Psoas muscle (tissue), 8 donors: ENCODE measurements around the gene ANGEL2. TPM values are rescaled to one million over a fixed set of nuclear protein-coding genes. Genes with fewer than 3 reads are reported as not detected.

Experiments used
- ATAC-seq, 4 donors: fragments of 200-7000 bp; cut with Tn5 transposase; one replicate each; pipeline ENCODE4 v1.9.1; 2020; ENCODE audit warnings: moderate library complexity in 3 of 4, mild to moderate bottlenecking in 2 of 4
- DNase-seq, 2 donors: peaks; one replicate each; pipeline ENCODE4 v3.0.0-alpha.2; 2020
- H3K27ac ChIP-seq: fragments of 200-600 bp; one replicate; pipeline ENCODE4 v1.8.0; 2022
- H3K27me3 ChIP-seq, 3 donors: fragments of 200-600 bp in 1 of 3; one replicate each; pipeline versions ENCODE4 v1.6.1 to v1.8.0; 2013 to 2022; ENCODE audit warnings: low read length in 2 of 3, mild to moderate bottlenecking in 2 of 3, moderate library complexity in 1 of 3; ENCODE audit not compliant: insufficient read depth in 3 of 3
- H3K36me3 ChIP-seq, 2 donors: fragments of 200-600 bp in 1 of 2; one replicate each; pipeline versions ENCODE4 v1.6.1 to v1.8.0; 2013 to 2022; ENCODE audit warnings: low read depth in 1 of 2, mild to moderate bottlenecking in 1 of 2, moderate library complexity in 1 of 2; ENCODE audit not compliant: insufficient read depth in 1 of 2
- H3K4me1 ChIP-seq: fragments of 200-600 bp; one replicate; pipeline ENCODE4 v1.8.0; 2022
- H3K4me3 ChIP-seq: fragments of 200-600 bp; one replicate; pipeline ENCODE4 v1.8.0; 2022; ENCODE audit warnings: mild to moderate bottlenecking
- H3K9me3 ChIP-seq: fragments of 200-600 bp; one replicate; pipeline ENCODE4 v1.8.0; 2022
- CTCF ChIP-seq: fragments of 200-600 bp; IDR thresholded peaks from one replicate; pipeline ENCODE4 v1.8.0; 2022; ENCODE audit warnings: antibody characterized with exemption
- WGBS, 3 donors: extraction: QIAGEN DNeasy Blood & Tissue Kit; methylation state at CpG; one replicate each; pipeline versions ENCODE4 v1.1.6 to v1.1.7; 2013; 5-methylcytosine and 5-hydroxymethylcytosine counted together
- intact Hi-C, 2 donors: fragments of 100-400 bp; cut with DNase I; formaldehyde crosslinking; loops; one replicate each; pipeline versions ENCODE4 v1.11.0 to v1.14.2; 2022
- long read RNA-seq, 2 donors: library from polyadenylated mRNA; unstranded; transcript quantifications; one replicate each; pipeline ENCODE4 v2.0.0, GENCODE V29; 2021
- polyA plus RNA-seq, 3 donors: library from polyadenylated mRNA; stranded (reverse); fragments of 200-250 nt; gene quantifications; one replicate each; pipeline ENCODE4 v1.2.3, GENCODE V29; 2013
- total RNA-seq, 4 donors: library from RNA; stranded (reverse); fragmentation: NEBNext Ultra II Directional in 2 of 4; extraction: Animal tissue kit (Norgen Biotek cat#: 25700) in 2 of 4; gene quantifications; one replicate each; pipeline versions ENCODE4 v1.2.1 to v1.2.4, GENCODE V29; 2021 to 2023
- donor health status: healthy with polysubstance abuse.
- donor health status: DM: no; HTN: no; CAD: no; lungs with moderate emphysema.
- donor health status: Bipolar disorder and iron deficiency.
- donor health status: healthy.
- donor health status: DM: yes; HTN: yes; CAD: no.
- donor health status: DM: no; HTN: no; CAD: no.
- donor health status: DM: no; HTN: no; CAD: no.
- donor health status: DM: yes; HTN: yes; CAD: no.

Gene ANGEL2
- total RNA-seq (10 to 100 TPM; 18.2 to 24.9 (median 19.5) TPM), polyA plus RNA-seq (10 to 100 TPM in 1 of 3 donors, 1 to 10 TPM in 2; 7.3 to 18.0 (median 7.5) TPM)
- long read RNA-seq, donor 1, full-length matches to known transcripts: 2 of 17 reads
- long read RNA-seq, donor 1, partial matches to known transcripts: 2 of 17 reads
- long read RNA-seq, donor 1, other reads (novel, unspliced or antisense): 13 of 17 reads
- long read RNA-seq, donor 2, full-length matches to known transcripts: 6 of 26 reads
- long read RNA-seq, donor 2, partial matches to known transcripts: 3 of 26 reads
- long read RNA-seq, donor 2, other reads (novel, unspliced or antisense): 17 of 26 reads

GRCh38 chr1:213015099-213016050 is at the start of gene ANGEL2:
ANGEL2 (minus strand) TSS chr1:213015867; CDS start chr1:213015671, 196 bp downstream.
- DNase-seq (peak; percentile 97 to 98), ATAC-seq (peak; percentile 98 to 99 (median 98))
- peaks cover 22% of the 10 kb centered on the region for H3K4me1 ChIP-seq
- peak within 1 kb of the TSS; percentile 92 for H3K4me3 ChIP-seq
- H3K27me3 ChIP-seq: no peaks in the 10 kb centered on the region
- peaks cover 0 to 24% of the 10 kb centered on the region in 2 donors for H3K36me3 ChIP-seq
- H3K27ac ChIP-seq: peak within 1 kb of the TSS; percentile 88
- no peak for TF ChIP-seq CTCF
- intact Hi-C loops: loop anchor here (2.0 kb wide), 2 partner anchors 33 to 35 kb away; partner anchors contain the start of gene RPS6KC1 (in 1 of the 2)
- WGBS, 3 donors: 0 to 1% (median 0%) methylated on average over 49 to 65 of the region's 66 CpGs
- no peaks in the 10 kb centered on the region for H3K9me3 ChIP-seq

- no peak for TF ChIP-seq CTCF
- H3K4me1 ChIP-seq: peaks cover 3% of the 10 kb centered on the region
- peaks cover 6% of the 10 kb centered on the region for H3K9me3 ChIP-seq
- no peaks in the 10 kb centered on the region for H3K36me3 ChIP-seq
- no peak for DNase-seq
- 91 to 100% (median 92%) methylated on average over 1 of the region's 1 CpG for WGBS, 3 donors
- no peaks in the 10 kb centered on the region for H3K27me3 ChIP-seq
- no peak overlapping the region for H3K27ac ChIP-seq
- no peak for ATAC-seq
- H3K4me3 ChIP-seq: no peak overlapping the region
- intact Hi-C loops: no loop called here
These were observed 45.6 kb upstream of the ANGEL2 start for GRCh38 chr1:213061263-213061662.

GRCh38 chr1:213060836-213061235 is 45.2 kb upstream of the ANGEL2 start:
- no peaks in the 10 kb centered on the region for H3K27me3 ChIP-seq
- TF ChIP-seq CTCF: no peak
- ATAC-seq (no peak), DNase-seq (no peak)
- WGBS, 3 donors: 98 to 100% (median 98%) methylated on average over 2 of the region's 2 CpGs
- H3K27ac ChIP-seq: no peak overlapping the region
- intact Hi-C loops: no loop called here
- peaks cover 3% of the 10 kb centered on the region for H3K4me1 ChIP-seq
- H3K36me3 ChIP-seq: no peaks in the 10 kb centered on the region
- no peak overlapping the region for H3K4me3 ChIP-seq
- peaks cover 6% of the 10 kb centered on the region for H3K9me3 ChIP-seq

- Histone ChIP-seq H3K27me3 (no peaks in the 10 kb centered on the region), H3K9me3 (peaks cover 6% of the 10 kb centered on the region), H3K36me3 (no peaks in the 10 kb centered on the region), H3K4me1 (peaks cover 15% of the 10 kb centered on the region), H3K4me3 (no peak overlapping the region), H3K27ac (no peak overlapping the region)
- ATAC-seq (no peak), DNase-seq (no peak)
- intact Hi-C loops: no loop called here
- TF ChIP-seq CTCF: no peak
- 82 to 93% (median 89%) methylated on average over 5 of the region's 5 CpGs for WGBS, 3 donors
These were observed 41.8 kb upstream of the ANGEL2 start for GRCh38 chr1:213057264-213058059.
